ENCODE measurements around the gene KLHDC10.

The KLHDC10 gene

DNA sequence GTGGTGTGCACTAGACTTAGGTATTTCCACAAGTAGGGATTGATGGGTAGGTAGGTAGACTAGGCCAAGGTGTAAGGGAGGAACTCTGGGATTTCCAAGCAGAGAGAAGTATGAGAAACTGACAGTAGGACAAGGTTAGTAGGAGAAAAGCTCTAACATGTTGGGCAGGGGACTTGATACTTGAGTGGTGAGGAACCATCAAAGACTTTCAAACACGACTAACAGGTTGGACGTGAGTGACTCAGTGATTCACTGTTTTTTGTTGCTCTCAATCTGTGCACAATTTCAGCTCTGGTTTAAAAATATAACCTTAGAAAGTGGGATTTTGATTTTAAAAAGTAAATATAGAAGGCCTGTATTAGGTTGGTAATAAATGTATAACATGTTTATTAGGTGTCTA is 44.4 kb downstream of the KLHDC10 start:
- Histone ChIP-seq H3K4me2 (ENCODE audit: low read length) (no peak overlapping the region), H3K27me3 (ENCODE audit: control insufficient read depth, low read length) (no peaks in the 10 kb centered on the region), H3K36me3 (ENCODE audit: control insufficient read depth, low read length) (no peaks in the 10 kb centered on the region), H3K4me3 (ENCODE audit: low read length) (no peak overlapping the region), H3F3A (ENCODE audit: control insufficient read depth, insufficient read depth) (peaks cover 8% of the 10 kb centered on the region), H3K79me2 (ENCODE audit: control insufficient read depth, low read length) (no peaks in the 10 kb centered on the region), H3K9me2 (replicated peaks; ENCODE audit: control insufficient read depth, low read length) (no peaks in the 10 kb centered on the region), H3K4me1 (ENCODE audit: control insufficient read depth, low read length) (peaks cover 24% of the 10 kb centered on the region), H3K9me3 (ENCODE audit: control insufficient read depth, insufficient read depth, low read length) (no peaks in the 10 kb centered on the region), H4K20me1 (ENCODE audit: control insufficient read depth, insufficient read depth, low read depth, low read length) (no peaks in the 10 kb centered on the region; the same call in 1 of the 2 replicates), H3K27ac (ENCODE audit: low read depth, low read length) (no peak overlapping the region)
- TF ChIP-seq EZH2phosphoT487 (IDR thresholded peaks at IDR 0.05; ENCODE audit: borderline replicate concordance, low read length), result no peak
- TF ChIP-seq, protein P1, sequence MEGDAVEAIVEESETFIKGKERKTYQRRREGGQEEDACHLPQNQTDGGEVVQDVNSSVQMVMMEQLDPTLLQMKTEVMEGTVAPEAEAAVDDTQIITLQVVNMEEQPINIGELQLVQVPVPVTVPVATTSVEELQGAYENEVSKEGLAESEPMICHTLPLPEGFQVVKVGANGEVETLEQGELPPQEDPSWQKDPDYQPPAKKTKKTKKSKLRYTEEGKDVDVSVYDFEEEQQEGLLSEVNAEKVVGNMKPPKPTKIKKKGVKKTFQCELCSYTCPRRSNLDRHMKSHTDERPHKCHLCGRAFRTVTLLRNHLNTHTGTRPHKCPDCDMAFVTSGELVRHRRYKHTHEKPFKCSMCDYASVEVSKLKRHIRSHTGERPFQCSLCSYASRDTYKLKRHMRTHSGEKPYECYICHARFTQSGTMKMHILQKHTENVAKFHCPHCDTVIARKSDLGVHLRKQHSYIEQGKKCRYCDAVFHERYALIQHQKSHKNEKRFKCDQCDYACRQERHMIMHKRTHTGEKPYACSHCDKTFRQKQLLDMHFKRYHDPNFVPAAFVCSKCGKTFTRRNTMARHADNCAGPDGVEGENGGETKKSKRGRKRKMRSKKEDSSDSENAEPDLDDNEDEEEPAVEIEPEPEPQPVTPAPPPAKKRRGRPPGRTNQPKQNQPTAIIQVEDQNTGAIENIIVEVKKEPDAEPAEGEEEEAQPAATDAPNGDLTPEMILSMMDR (IDR thresholded peaks at IDR 0.05; ENCODE audit: low read depth, low read length, poor library complexity, severe bottlenecking), result no peak

DNA sequence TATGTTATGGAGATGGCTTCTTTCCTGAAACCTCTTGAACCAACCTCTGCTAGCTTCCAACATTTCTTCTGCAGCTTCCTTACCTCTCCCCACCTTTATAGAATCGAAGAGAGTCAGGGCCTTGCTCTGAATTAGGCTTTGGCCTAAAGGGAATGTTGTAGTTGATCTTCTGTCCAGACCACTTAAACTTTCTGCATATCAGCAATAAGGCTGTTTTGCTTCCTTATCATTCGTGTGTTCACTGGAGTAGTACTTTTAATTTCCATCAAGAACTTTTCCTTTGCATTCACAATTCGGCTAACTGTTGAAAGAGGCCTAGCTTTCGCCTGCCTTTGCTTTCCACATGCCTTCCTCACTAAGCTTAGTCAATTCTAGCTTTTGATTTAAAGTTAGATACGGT is 48.0 kb downstream of the KLHDC10 start:
- H3K79me2 ChIP-seq (ENCODE audit: control insufficient read depth, low read length), result no peaks in the 10 kb centered on the region
- no peaks in the 10 kb centered on the region for H3K9me2 ChIP-seq (replicated peaks; ENCODE audit: control insufficient read depth, low read length)
- H4K20me1 ChIP-seq (ENCODE audit: control insufficient read depth, insufficient read depth, low read depth, low read length), result no peaks in the 10 kb centered on the region; the same call in 1 of the 2 replicates
- no peaks in the 10 kb centered on the region for H3K9me3 ChIP-seq (ENCODE audit: control insufficient read depth, insufficient read depth, low read length)
- TF ChIP-seq, protein P1 (IDR thresholded peaks at IDR 0.05; ENCODE audit: low read depth, low read length, poor library complexity, severe bottlenecking), result no peak
- no peak for TF ChIP-seq EZH2phosphoT487 (IDR thresholded peaks at IDR 0.05; ENCODE audit: borderline replicate concordance, low read length)
- peaks cover 8% of the 10 kb centered on the region for H3F3A ChIP-seq (ENCODE audit: control insufficient read depth, insufficient read depth)
- H3K4me3 ChIP-seq (ENCODE audit: low read length), result no peak overlapping the region
- H3K27me3 ChIP-seq (ENCODE audit: control insufficient read depth, low read length), result no peaks in the 10 kb centered on the region
- H3K36me3 ChIP-seq (ENCODE audit: control insufficient read depth, low read length), result peaks cover 20% of the 10 kb centered on the region
- no peak overlapping the region for H3K27ac ChIP-seq (ENCODE audit: low read depth, low read length)
- no peak overlapping the region for H3K4me2 ChIP-seq (ENCODE audit: low read length)
- H3K4me1 ChIP-seq (ENCODE audit: control insufficient read depth, low read length), result peaks cover 15% of the 10 kb centered on the region

DNA sequence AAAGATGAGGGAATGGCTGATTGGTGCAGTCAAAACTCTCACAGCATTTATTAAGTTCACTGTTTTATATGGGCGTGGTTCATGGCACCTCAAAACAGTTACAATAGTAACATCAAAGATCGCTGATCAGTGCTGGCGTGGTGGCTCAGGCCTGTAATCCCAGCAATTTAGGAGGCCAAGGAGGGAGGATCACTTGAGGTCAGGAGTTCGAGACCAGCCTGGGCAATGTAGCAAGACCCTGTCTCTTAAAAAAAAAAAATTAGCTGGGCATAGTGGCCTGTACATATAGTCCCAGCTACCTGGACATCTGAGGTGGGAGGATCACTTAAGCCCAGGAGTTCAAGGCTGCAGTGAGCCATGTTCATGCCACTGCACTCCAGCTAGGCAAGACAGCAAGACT is 48.5 kb downstream of the KLHDC10 start:
- Histone ChIP-seq H3K36me3 (ENCODE audit: control insufficient read depth, low read length) (peaks cover 23% of the 10 kb centered on the region), H3K79me2 (ENCODE audit: control insufficient read depth, low read length) (no peaks in the 10 kb centered on the region), H3F3A (ENCODE audit: control insufficient read depth, insufficient read depth) (peaks cover 8% of the 10 kb centered on the region), H3K27ac (ENCODE audit: low read depth, low read length) (no peak overlapping the region), H3K9me2 (replicated peaks; ENCODE audit: control insufficient read depth, low read length) (no peaks in the 10 kb centered on the region), H3K4me1 (ENCODE audit: control insufficient read depth, low read length) (peaks cover 10% of the 10 kb centered on the region), H3K4me2 (ENCODE audit: low read length) (no peak overlapping the region), H4K20me1 (ENCODE audit: control insufficient read depth, insufficient read depth, low read depth, low read length) (no peaks in the 10 kb centered on the region), H3K4me3 (ENCODE audit: low read length) (no peak overlapping the region), H3K27me3 (ENCODE audit: control insufficient read depth, low read length) (no peaks in the 10 kb centered on the region), H3K9me3 (ENCODE audit: control insufficient read depth, insufficient read depth, low read length) (no peaks in the 10 kb centered on the region)
- TF ChIP-seq, protein P1 (IDR thresholded peaks at IDR 0.05; ENCODE audit: low read depth, low read length, poor library complexity, severe bottlenecking), result no peak
- TF ChIP-seq EZH2phosphoT487 (IDR thresholded peaks at IDR 0.05; ENCODE audit: borderline replicate concordance, low read length), result no peak
